HL-60 (cell line): Measurements from ENCODE around the gene ARHGAP30.

Experiments
- CTCF ChIP-seq: IDR thresholded peaks from one replicate; pipeline ENCODE4 v1.5.1; 2011; ENCODE audit warnings: low read length, control low read depth, inconsistent platforms; ENCODE audit not compliant: insufficient read depth
- POLR2AphosphoS5 ChIP-seq: IDR thresholded peaks from 2 replicates; pipeline ENCODE4 v1.6.1; 2012; ENCODE audit warnings: low read depth
- REST ChIP-seq: IDR thresholded peaks from 2 replicates; pipeline ENCODE4 v1.6.1; 2012; ENCODE audit warnings: low read depth; ENCODE audit not compliant: insufficient replicate concordance
- SPI1 ChIP-seq: IDR thresholded peaks from 2 replicates; pipeline ENCODE4 v1.6.1; 2012; ENCODE audit warnings: low read depth, mild to moderate bottlenecking, borderline replicate concordance

GRCh38 chr1:161082483-161082882, 12.8 kb upstream of the ARHGAP30 start:
- no peak for TF ChIP-seq REST
- no peak for TF ChIP-seq CTCF
- TF ChIP-seq SPI1, result no peak
- TF ChIP-seq POLR2AphosphoS5, result no peak
